Anterior cingulate cortex (tissue), 58 donors: ENCODE data around the gene LITAF.

Source experiments
- DNase-seq, 58 donors: peaks; one replicate each; lab custom pipeline; 2025; lab: John Stamatoyannopoulos, UW

The LITAF gene

DNA sequence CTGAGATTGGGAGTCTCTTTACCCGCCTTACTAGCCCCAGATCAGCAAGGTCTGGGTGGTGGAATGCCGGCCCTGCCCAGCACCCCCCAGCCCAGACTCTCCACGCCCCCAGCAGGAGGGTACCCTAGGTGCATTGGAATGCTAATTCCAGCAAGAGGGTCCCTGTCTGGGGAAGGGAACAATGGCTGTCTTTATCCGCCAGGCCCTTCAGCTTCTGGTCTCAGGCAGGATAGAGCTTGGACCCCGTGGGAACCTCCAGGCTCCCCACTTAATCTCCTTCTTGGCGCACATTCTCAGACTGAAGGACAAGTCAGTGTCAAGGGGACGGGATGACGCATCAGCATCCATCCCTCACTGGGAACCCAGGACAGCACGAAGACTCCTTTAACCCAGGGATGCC, 85.1 kb downstream of the LITAF start:
- DNase-seq: no peak

DNA sequence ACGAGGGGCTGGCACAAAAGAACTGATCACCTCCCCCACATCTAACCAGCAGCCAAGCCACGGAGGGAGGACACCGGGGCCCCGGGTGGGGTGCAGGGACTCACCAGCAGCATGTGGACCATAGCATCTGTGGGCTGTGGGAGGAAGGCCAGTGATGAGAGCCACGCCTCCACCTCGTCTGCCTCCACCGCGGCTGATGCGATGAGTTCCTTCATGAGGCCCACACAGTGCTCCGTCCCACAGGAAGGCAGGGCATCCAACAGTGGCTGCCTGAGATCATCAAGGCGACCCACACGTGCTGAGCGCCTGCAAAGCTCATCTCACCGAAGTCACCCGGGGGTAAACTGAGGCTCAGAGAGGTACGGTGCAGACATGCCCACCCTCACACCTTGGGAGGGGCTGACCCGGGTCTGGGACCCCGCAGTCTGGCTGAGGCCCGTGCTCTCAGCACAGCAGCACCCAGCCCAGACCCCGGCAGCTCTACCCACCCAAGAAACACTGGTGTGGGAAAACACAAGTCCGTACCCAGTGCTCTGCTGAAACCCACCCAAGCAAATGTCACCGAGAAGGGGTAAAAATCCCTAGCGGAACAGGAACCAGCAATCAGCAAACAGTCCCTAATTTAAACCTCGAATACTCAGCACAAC, 85.9 kb downstream of the LITAF start:
- DNase-seq: peak in 1 of 58 donors; percentile 3

DNA sequence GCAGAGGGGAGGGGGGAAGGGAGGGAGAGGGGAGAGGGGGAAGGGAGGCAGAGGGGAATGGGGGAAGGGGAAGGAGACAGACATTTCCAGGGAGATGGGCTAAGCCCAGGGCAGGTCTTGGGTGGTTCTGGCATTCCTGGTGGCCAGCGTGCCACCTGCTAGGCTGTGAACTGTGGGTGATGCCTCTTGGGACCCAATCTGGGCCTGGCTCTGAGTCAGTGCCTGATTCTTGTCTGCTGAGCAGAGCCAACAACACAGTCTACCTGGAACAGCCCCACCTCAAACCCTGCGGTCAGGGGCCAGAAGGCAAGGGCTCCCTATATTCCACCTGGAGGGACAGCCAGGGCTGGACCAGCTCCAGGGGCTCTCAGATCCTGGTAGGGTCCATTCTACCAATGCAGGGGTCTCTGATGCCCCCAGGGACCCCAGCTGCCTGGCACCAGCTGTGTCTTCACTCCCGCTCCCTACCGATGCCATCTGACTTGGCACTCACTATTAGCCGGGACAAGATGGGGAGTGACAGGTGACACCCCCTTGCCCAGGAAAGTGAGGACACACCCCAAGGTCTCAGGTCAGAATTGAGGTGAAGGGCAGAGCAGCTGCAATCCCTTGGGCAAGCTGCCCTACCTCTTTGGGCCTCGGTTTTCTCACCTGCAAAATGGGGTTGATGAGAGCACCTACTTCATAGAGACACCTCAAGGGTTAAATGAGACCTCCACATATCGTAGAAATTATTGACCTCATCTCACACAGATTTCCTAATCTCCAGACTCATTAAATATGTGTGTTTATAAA, 87.2 kb downstream of the LITAF start:
- DNase-seq: no peak

DNA sequence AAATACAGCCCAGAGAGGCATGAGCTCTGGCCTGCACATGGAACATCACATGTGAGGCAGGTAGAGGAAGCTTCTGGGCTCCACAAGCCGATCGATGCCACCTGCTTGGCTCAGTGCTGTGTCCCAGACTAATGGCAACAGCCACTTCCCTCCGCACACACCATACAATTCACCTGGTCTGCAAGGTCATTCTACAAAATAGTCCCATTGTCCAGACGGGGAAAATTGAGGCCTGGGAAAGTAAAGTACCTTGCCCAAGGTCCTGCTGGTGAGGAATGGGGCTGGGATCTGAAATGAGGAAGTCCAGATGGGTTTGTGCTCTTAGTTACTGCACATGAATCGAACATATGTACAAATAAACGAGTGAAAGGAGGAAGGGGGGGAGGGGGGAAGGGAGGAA, 88.0 kb downstream of the LITAF start:
- no peak for DNase-seq

DNA sequence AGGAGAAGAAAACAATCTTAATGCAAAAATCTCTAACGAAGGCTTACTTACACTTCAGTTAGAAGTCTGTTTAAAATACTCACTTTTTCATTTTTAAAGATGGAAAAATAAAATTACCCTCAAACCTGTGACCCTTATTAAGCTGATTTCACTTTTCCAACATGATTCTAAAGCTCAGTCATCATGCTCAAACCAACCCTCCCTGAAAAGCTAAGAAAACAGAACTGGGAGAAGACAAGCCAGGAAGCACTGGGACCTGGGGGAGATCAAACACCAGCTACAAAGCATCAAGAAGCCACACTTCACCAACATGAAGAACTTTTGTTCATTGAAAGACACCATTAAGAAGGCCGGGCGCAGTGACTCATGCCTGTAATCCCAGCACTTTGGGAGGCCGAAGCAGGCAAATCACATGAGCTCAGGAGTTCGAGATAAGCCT, 88.8 kb downstream of the LITAF start:
- DNase-seq: no peak
